Posterior vena cava (tissue), 2 donors: ENCODE results near the gene MAML2. TPM values are rescaled to one million over a fixed set of nuclear protein-coding genes. Genes with fewer than 3 reads are reported as not detected.

Experiments used
- DNase-seq: peaks from one replicate; pipeline ENCODE4 v3.0.0-alpha.2; 2020; ENCODE audit warnings: low spot score
- intact Hi-C, 2 donors: fragments of 100-400 bp; cut with DNase I; formaldehyde crosslinking; loops; one replicate each; pipeline versions ENCODE4 v1.14.1 to v1.14.2; 2022 to 2023
- long read RNA-seq, 2 donors: library from polyadenylated mRNA; unstranded; transcript quantifications; one replicate each; pipeline ENCODE4 v2.0.0, GENCODE V29; 2020 to 2021
- total RNA-seq, 2 donors: library from RNA; stranded (reverse); fragmentation: NEBNext Ultra II Directional; extraction: Animal tissue kit (Norgen Biotek cat#: 25700); gene quantifications; one replicate each; pipeline ENCODE4 v1.2.1, GENCODE V29; 2021
- donor health status: DM: yes; HTN: yes; CAD: no.
- donor health status: DM: yes; HTN: yes; CAD: no.

MAML2 gene
- 10 to 100 TPM; 13.1 to 16.2 TPM for total RNA-seq
- long read RNA-seq, donor 1, partial matches to known transcripts: 1 of 14 reads
- long read RNA-seq, donor 1, other reads (novel, unspliced or antisense): 13 of 14 reads
- long read RNA-seq, donor 2, partial matches to known transcripts: 1 of 9 reads
- long read RNA-seq, donor 2, other reads (novel, unspliced or antisense): 7 of 9 reads

GRCh38 chr11:96342961-96343711 lies at the start of gene MAML2:
Gene MAML2 (minus strand): TSS chr11:96343195. CDS start chr11:96341895, 1,300 bp downstream.
- peak; percentile 97 for DNase-seq
- intact Hi-C loops: loop anchor here (5.0 kb wide), 2 partner anchors 286 to 291 kb away; no protein-coding TSS in a partner anchor

DNA sequence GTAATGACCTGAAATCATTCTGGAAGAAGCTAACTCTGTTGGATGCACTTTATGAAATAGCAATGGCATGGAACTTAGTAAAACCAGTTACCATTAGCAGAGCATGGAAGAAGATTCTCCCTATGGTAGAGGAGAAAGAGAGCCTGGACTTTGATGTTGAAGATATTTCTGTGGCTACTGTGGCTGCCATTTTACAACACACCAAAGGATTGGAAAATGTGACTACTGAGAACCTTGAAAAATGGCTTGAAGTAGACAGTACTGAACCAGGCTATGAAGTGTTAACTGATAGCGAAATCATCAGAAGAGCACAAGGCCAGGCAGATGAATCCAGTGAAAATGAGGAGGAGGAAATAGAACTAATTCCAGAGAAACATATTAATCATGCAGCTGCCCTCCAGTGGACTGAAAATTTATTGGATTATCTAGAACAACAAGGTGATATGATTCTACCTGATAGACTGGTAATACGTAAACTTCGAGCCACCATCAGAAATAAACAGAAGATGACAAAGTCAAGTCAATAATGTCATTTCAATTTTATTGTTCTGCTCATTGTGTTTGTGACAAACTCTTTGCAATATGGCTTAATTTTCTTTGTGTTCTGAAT lies 48.8 kb upstream of the MAML2 start:
- no peak for DNase-seq
- intact Hi-C loops: loop anchor here in 1 of 2 donors (10.0 kb wide), 1 partner anchor 557 kb away; no protein-coding TSS in a partner anchor

DNA sequence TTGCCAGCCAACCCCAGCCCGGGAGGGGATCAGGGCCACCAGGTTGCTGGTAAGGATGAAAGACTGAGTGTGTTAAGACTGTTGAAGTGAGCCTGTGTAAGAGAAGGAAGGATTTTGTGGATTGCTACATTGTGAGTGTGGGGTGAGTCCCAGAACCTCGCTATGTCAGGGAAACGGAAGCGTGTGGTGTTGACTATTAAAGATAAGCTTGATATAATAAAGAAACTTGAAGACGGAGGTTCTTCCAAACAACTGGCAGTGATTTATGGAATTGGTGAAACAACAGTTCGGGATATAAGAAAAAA lies 47.4 kb upstream of the MAML2 start:
- no peak for DNase-seq
- intact Hi-C loops: loop anchor here in 1 of 2 donors (10.0 kb wide), 1 partner anchor 556 kb away; no protein-coding TSS in a partner anchor

GRCh38 chr11:96389720-96390487 lies 46.9 kb upstream of the MAML2 start, which contains the start of the genes CCDC82 and JRKL:
Gene CCDC82 (minus strand): TSS chr11:96389912. CDS start chr11:96384747, 5,165 bp downstream.
Gene JRKL (plus strand): TSS chr11:96390013. CDS start chr11:96390650, 637 bp downstream.
- peak; percentile 98 for DNase-seq
- intact Hi-C loops: loop anchor here in 1 of 2 donors (10.0 kb wide), 1 partner anchor 555 kb away; no protein-coding TSS in a partner anchor

DNA sequence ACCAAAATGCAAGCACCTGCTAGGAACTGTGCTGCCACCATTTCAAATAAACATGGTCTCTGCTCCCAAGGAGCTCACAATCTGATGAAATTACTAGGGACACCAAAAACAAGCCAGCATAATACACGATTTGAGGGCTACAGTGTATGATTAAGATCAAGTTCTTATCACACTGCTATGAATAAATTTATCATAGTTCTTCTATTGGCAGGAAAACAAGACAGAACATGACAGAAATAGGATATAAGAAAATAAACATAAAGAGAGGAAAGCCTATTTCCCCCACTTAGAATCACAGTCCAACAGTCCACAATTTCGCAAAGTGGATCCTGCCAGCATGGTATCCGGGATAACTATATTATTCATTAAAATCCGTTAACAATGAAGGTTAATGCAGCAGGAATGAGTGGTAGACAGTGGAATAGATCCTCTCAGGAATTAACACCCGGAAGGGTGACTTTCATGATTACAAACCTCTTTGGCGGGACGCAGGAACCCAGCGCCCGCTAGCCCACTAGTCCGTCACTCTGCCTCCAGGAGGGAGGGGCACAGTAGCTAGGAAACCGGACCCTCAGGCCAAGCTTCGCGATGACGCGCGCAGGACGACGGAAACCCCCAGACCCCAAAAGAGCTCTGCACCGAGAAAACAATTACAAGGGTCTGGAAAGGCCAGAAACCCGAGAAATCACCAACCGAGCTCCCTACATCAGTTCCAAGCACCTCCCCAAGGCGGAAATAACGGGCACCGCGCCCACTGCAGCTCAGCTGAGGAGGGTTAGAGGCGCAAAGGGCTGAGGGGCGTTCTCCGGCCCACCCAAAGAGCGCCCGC lies 46.1 kb upstream of the MAML2 start:
- no peak for DNase-seq
- intact Hi-C loops: no loop called here

DNA sequence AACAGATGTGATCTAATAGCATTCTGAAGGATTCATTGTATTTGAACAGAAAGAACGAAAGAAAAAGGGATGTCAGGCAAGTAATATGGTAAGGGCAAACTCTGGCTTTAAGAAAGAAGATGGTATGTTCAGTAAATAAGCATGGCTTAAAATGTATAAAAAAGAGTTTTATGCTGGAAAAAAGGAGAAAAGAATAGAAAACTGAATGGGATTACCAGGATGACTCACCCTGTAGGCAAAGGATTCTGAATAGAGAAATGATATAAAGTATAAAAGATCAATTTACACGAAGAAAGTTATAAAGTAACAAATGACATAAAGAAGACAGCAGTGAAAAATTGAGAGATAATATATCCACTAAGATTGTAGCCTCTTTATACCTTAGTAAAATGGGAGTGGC lies 42.2 kb upstream of the MAML2 start:
- intact Hi-C loops: no loop called here
- no peak for DNase-seq

- DNase-seq: no peak
- intact Hi-C loops: no loop called here
Measured at GRCh38 chr11:96384156-96384555, 41.2 kb upstream of the MAML2 start.

GRCh38 chr11:96376796-96377195 lies 33.8 kb upstream of the MAML2 start:
- intact Hi-C loops: no loop called here
- no peak for DNase-seq

DNA sequence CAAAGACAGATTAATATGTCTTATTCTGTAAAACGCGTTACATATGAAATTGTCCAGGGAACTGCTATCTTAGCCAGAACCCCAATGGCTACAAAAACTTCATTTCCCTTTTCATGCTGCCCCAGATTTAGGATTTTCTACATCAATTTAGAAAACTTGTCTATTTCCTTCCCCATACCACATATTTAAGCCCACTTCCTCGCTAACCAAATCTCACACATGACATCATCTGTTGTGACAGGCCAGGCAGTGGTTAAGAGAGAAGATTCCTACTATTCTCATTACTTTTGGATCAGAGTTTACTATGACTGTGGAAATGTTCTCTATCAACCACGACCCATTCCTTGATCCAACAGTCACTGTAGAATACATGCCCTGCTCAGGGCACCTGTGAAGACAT lies 30.8 kb upstream of the MAML2 start:
- DNase-seq: no peak
- intact Hi-C loops: no loop called here

GRCh38 chr11:96367342-96367741 lies 24.3 kb upstream of the MAML2 start:
- intact Hi-C loops: no loop called here
- DNase-seq: no peak

GRCh38 chr11:96366024-96366423 lies 23.0 kb upstream of the MAML2 start:
- intact Hi-C loops: no loop called here
- no peak for DNase-seq

DNA sequence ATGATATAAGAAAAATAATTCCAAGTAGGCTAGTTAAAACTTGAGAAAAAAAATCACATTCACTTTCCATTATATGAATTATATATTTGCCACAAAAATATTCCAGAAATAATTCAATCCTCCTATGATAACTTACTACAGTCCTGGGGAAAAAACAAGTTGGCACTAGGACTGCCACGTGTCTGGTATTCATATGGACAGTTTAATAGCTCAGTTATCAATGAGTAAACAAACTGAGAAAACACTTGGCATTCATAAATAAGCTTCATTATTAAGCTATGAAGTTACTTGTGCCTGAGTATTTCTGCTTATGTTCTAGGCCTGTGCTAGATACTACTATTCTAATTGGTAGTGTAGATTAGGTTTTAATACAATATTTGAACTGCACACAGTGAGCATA lies 22.5 kb upstream of the MAML2 start:
- no peak for DNase-seq
- intact Hi-C loops: no loop called here

DNA sequence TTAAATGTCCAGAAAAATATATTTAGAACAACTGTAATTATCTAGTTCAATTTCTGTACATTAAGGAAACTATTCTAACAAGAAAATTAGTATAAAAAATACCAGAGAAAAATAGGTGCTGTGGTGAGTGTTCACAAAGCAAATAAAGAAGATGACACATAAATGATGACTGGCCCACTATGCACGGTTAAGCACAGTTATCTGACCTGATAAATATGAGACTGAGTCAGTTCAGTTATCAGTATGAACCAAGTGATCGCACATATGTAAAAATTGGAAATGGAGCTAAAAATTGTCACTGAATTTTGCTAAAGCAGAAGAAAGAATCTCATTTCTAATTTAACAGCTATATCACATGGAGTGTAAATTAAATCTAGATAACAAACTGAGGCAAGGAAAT lies 18.8 kb upstream of the MAML2 start:
- intact Hi-C loops: no loop called here
- no peak for DNase-seq

GRCh38 chr11:96358321-96358720 lies 15.3 kb upstream of the MAML2 start:
- no peak for DNase-seq
- intact Hi-C loops: no loop called here

- no peak for DNase-seq
- intact Hi-C loops: no loop called here
Measured at GRCh38 chr11:96357794-96358193, 14.8 kb upstream of the MAML2 start.

DNA sequence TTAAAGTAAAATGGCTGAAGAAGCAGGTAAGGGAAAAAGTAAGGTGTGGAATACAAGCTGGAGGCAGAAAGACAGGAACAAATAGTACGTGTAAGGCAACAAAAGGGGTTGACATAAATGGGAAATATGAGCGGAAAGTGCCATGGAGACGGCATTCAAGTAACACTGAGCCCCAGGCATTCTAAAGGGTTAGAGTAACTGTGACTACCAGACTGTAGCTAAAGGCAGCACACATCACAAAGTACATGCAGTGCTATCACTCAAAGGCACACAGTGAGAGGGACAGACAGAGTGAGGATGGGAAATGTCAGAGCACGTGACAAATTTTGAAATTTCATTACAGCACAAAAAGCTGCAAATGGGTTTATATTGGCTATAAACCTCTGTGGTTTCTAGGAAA lies 13.9 kb upstream of the MAML2 start:
- no peak for DNase-seq
- intact Hi-C loops: no loop called here

- no peak for DNase-seq
- intact Hi-C loops: loop anchor here (5.0 kb wide), 2 partner anchors 285 to 290 kb away; no protein-coding TSS in a partner anchor
Measured at GRCh38 chr11:96342014-96342960, 708 bp downstream of the MAML2 start.
